Ecto neural progenitor cell (in vitro differentiated cells): ENCODE results near the gene C1QTNF12.

Source experiments
- DNase-seq: peaks from one replicate; pipeline ENCODE4 v3.0.0-alpha.2; 2018; ENCODE audit warnings: low spot score

Gene C1QTNF12

GRCh38 chr1:1240822-1241587, 5.5 kb downstream of the C1QTNF12 start:
- DNase-seq, result no peak

DNA sequence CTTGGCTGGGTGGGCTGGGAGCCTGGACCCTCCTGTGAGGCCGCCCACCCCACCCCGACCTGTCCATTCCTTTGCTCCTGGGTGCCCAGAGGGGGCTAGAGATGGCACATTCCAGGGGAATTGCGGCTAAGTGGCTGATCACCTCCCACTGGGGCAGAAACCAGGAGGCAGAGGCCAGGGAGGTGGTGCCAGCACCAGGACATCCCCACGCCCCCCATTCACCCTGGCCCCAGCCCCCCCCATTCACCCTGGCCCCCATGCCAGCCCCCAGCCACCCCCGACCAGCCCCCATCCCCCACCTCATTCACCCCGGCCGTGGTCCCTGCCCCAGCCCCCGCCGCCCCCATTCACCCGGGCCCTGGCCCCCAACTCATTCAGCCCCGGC, 6.2 kb downstream of the C1QTNF12 start:
- no peak for DNase-seq

GRCh38 chr1:1239614-1240347, 6.7 kb downstream of the C1QTNF12 start:
- no peak for DNase-seq

- DNase-seq, result no peak
Observed at GRCh38 chr1:1239227-1239613, 7.3 kb downstream of the C1QTNF12 start.

DNA sequence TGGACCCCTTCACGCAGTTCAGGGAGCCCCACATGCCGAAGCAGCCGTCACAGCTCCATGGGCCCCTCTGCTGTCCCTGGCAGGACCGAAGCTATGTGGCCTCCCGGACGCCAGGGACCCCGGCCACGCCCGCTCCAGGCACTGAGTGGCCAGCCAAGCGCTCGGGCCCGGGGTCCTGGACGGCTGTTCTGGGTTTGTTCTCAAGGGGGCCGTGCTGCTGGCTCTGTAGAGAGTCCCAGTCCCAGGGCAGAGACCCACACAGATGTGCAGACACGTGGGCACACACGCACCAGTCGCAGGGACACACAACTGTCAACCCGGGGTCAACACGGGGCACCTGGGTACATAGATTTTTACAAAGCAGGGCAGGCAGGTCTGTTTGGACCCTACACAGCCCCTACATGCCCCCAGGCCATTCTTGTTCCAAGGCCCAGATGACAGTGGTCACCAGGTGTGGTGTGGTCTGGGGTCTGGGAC, 7.8 kb downstream of the C1QTNF12 start:
- DNase-seq, result no peak

DNA sequence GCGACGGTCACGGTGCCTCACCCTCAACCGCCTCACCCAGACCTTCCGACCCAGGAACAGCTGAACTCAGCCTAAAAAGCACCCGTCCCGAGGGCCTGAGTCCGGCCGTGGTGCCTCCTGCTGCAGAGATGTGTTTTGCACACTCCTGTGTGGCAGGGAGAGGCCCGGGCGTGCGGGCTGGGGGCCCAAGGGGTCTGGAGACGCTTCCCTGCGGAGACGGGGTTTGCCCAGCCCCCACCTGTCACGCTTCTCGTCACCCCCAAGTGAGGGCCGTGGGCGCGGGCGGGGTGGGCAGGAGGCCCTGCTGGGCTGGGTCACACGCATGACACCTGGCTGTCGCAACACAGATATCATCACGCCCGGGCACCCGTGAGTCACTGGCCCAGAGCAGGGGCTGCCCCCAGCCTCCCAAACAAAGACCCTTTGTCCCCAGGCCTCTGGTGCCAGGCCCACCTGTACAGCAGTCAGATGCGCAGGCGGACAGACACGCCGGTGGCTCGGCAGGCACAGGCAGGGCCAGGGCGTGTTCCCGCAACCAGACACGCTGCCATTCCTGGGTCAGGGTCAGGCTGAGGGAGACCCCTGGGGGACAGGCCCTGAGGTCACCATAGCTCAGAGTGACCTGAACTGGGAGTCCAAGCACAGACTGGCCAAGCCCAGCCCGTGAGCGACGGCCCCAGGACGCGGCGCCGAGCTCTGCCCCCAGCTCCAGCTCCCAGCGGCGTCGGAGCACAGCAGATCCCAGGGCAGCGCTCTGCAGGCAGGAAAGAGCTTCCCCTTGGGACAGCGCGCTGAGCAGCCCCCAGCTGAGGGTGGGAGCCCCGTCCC, 8.4 kb downstream of the C1QTNF12 start:
- no peak for DNase-seq

- no peak for DNase-seq
Observed at GRCh38 chr1:1236945-1237873, 9.3 kb downstream of the C1QTNF12 start.

DNA sequence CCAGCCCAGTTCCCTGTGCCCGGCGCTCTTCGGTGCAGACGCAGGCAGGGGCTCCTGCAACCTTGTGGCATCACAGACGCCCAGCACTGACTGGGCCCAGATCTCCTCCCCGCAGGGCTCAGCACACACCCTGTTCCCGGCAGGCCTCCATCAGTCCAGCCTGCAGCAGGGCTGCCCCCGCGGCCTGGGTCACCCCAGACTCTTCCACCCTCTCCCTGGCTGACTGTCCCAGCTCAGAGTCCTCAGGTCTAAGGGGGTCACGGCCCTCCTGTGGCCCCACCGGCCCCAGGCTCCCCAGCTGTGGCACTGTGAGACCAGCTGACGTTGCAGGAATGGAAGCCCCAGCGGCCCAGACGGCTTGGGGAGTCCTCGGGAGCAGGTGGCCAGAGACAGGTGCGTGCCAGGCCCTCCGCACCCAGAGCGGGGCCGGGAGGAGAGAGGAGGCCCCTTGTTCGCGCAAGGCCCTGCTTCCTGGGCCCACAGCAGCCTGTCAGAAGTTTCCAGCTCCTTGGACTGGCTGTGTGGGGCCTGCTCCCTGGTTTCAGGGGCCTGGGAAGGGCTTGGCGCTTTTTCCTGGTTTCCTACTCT, 10.3 kb downstream of the C1QTNF12 start:
- no peak for DNase-seq

DNA sequence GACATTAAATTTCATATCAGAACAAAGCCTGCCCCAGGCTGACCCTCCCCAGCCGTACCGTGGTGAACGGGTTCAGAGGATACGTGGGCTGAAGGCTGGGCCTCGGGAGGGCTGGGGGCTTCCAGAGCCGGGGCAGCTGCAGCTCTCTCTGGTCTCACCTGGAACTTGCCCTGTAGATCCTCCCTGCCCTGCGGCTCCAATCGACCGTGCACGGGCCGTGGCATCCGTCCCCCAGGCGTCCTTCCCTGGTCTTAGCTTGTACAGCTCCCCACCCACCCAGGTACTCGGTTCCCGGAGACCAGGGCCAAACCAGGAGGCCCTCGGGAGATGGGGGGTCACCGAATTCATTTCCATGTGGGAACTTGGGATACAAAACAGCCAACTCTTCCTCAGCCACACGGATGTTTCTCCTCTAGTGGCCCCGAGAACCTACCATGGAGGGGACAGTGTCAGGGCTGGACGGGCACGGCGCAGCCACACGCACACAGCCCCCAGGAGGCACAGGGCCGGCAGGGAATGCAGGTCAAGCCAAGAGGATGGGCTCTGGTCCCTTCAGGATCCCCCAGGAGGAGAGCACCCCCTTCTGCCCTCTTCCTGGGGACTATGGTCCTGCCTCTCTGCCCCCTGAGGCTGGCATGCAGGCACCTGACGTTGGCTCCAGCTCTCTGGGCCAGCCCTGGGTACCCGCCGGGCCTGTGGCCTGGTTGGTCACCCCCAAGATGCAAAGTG, 11.3 kb downstream of the C1QTNF12 start:
- DNase-seq, result no peak

DNA sequence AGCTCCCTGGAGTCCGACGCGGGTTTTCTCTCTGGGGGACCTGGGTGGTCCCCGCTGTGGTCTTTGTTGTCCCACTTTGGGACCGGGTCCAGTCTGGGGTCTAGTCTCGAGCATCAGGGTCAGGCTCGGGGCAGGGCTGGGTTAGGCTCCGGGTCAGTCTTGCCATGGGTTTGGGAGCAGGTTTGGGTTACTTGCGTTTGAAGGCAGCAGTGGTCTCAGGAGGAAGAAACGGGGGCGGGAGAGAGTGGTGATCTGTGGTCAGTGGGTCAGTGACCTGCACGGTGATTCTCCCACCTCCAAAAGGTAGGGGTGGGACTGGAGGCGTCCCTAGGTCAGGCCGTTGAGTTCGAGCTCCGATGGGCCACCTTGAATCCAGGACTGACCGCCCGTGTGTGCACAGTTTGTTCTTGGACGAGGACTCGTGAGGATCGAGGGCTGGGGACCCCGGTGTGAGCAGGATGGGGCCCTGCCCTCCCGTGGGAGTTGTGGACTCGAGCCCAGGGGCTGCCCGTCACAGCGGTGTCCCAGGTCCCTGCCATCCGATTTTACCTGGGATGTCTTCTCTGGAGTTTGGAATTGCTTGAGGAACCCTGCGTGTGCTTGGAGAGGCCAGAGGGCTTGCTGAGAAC, 12.2 kb downstream of the C1QTNF12 start:
- no peak for DNase-seq

DNA sequence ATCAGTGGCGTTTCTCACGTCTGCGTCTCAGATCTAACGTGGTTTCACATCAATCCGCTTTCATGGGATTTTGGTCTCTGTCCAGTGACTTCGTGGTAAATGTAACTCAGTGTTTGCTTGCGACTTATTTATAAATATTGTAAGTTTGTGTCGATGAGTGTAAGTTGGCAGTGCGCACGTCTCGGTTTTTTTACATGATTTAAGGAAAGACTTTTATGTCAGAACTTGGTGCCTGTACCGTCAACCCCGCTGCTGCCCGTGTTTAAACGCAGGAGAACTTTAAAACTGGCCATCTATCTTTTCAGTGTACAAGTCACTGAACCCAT, 13.0 kb downstream of the C1QTNF12 start:
- no peak for DNase-seq

DNA sequence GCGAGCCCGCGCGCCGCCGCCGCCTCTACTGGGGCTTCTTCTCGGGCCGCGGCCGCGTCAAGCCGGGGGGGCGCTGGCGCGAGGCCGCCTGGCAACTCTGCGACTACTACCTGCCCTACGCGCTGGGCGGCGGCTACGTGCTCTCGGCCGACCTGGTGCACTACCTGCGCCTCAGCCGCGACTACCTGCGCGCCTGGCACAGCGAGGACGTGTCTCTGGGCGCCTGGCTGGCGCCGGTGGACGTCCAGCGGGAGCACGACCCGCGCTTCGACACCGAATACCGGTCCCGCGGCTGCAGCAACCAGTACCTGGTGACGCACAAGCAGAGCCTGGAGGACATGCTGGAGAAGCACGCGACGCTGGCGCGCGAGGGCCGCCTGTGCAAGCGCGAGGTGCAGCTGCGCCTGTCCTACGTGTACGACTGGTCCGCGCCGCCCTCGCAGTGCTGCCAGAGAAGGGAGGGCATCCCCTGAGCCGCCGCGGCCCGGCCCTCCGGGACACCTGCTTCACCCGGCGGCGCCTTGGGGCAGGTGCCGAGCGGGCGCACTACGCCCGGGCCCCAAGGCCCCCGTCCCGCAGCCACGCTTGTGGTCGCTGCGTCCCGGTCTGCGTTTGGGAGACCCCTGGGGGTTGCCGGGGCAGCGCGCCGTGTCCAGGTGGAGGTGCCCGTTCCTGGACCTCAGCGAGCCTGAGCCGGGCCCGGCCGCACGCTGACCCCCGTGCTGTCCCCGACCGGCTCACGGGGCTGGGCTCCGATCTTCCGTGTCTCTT, 13.5 kb downstream of the C1QTNF12 start:
- no peak for DNase-seq

DNA sequence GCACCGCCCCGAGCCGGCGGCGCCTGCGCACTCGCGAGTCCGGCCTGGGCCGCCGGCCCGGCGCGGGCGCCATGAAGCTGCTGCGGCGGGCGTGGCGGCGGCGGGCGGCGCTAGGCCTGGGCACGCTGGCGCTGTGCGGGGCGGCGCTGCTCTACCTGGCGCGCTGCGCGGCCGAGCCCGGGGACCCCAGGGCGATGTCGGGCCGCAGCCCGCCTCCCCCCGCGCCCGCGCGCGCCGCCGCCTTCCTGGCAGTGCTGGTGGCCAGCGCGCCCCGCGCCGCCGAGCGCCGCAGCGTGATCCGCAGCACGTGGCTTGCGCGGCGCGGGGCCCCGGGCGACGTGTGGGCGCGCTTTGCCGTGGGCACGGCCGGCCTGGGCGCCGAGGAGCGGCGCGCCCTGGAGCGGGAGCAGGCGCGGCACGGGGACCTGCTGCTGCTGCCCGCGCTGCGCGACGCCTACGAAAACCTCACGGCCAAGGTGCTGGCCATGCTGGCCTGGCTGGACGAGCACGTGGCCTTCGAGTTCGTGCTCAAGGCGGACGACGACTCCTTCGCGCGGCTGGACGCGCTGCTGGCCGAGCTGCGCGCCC, 14.2 kb downstream of the C1QTNF12 start, which contains the start of gene B3GALT6:
Gene B3GALT6, plus strand, starts transcription at position 30 of the 588 bp plus-strand sequence. Its CDS starts 42 bp downstream, at position 72.
- no peak for DNase-seq

DNA sequence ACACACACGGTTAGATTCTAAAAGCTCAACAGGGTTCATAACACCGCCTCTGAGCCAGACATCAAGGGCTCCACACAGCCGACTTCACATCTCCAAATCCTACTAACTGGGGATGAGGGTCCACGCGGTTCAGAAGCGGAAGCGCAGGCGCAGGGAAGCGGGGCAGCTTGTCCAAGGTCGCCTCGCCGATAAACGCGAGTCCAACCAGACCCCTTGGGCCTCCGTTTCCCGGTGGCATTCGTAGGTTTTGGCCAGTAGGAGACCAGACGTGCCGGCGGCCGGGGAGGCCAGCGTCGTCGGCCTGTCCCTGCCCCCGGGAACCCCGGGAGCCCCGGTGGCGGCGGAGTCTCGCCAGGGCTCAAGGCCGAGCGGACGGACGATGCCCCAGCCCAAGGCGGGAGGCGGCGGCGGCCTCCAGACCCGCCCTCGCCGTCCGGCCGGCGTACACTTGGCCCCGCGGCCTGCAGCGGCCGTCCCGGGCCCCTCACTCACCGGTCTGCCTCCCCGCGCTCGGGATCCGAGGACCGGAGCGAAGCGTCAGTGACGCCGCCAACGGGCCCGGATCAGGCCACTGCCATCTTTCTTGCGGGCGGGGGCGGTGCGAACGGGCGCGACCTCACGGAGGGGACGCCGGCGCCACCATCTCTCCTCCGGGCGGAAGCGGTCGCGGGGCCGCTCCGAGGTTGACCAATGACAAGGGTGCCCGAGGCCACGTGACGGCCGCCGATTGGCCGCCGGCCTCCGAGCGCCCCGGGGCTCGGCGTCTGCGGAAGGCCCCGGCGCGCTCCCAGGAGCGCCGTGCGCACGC, 14.9 kb downstream of the C1QTNF12 start, which contains the start of gene SDF4:
Gene SDF4, minus strand, starts transcription at position 602 of the 808 bp plus-strand sequence. CDS start 3,229 bp downstream, outside the sequence.
- DNase-seq, result peak; percentile 97

DNA sequence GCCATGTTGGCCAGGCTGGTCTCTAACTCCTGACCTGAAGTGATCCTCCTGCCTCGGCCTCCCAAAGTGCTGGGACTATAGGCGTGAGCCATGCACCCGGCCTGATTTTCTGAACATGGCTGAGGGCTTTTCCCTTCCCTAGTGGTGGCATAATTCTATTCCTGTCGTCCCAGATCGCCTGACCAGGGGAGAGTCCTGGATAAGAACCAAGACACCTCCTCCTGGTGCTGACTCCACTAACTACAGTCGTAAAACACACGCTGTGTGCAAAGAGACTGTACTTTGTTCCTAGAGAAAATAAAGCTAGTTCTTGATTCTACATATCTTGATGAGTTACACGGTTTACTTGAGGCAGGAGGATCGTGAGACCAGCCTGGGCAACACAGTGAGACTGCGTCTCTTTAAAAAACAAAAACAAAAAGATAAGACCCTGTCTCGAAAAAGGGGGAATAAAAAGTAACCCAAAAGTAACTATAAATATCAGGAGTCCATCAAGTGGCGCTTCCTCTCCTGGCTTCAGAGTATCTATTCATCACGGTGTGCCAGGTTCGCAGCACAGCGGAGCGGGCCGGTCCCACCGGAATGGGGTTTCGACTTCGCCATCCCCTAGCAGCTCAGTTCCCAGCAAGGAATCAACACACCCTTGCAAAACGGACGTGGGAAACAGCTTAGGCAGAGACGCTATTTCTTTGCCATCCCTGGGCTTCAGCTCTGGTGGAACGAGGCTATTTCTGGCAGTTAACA, 15.7 kb downstream of the C1QTNF12 start:
- no peak for DNase-seq

GRCh38 chr1:1229770-1230169, 16.8 kb downstream of the C1QTNF12 start:
- no peak for DNase-seq
